HepG2 (cell line): ENCODE data around the gene SPATA21. TPM values are rescaled to one million over a fixed set of nuclear protein-coding genes. Genes with fewer than 3 reads are reported as not detected.
A peak's percentile ranks its signal among the peaks of the same experiment; 100 is the strongest.

ENCODE experiments used
- ADNP ChIP-seq: sonication (generic); formaldehyde crosslinking; IDR thresholded peaks from 2 replicates; pipeline ENCODE4 v1.4.0; 2020; ENCODE audit warnings: missing genetic modification reagents
- ARHGAP35 ChIP-seq: sonication (generic); formaldehyde crosslinking; IDR thresholded peaks from 2 replicates; pipeline ENCODE4 v1.9.0; 2022; ENCODE audit warnings: mild to moderate bottlenecking, inconsistent platforms, moderate library complexity, missing genetic modification reagents, borderline replicate concordance
- DMTF1 ChIP-seq: sonication (generic); formaldehyde crosslinking; IDR thresholded peaks from 2 replicates; pipeline ENCODE4 v1.4.0; 2020; ENCODE audit warnings: mild to moderate bottlenecking, missing genetic modification reagents
- DR1 ChIP-seq: sonication (generic); formaldehyde crosslinking; IDR thresholded peaks from 2 replicates; pipeline ENCODE4 v1.8.0; 2021; ENCODE audit warnings: mild to moderate bottlenecking, missing genetic modification reagents, inconsistent platforms
- GATAD1 ChIP-seq: IDR thresholded peaks from 2 replicates; pipeline ENCODE4 v1.6.1; 2016; ENCODE audit warnings: missing genetic modification reagents, missing compliant biosample characterization
- GPN1 ChIP-seq: sonication (generic); formaldehyde crosslinking; IDR thresholded peaks from 2 replicates; pipeline ENCODE4 v1.5.1; 2020; ENCODE audit warnings: missing genetic modification reagents, borderline replicate concordance
- HNRNPUL1 ChIP-seq: fragments of 200-400 bp; formaldehyde crosslinking; IDR thresholded peaks from 2 replicates; pipeline ENCODE4 v1.6.1; 2017; ENCODE audit warnings: low read depth, mild to moderate bottlenecking, low read length, moderate library complexity
- KAT2B ChIP-seq: fragments of 150-350 bp; IDR thresholded peaks from 2 replicates; pipeline ENCODE4 v1.6.1; 2014; ENCODE audit warnings: low read depth, low read length, borderline replicate concordance
- KAT8 ChIP-seq: IDR thresholded peaks from 2 replicates; pipeline ENCODE4 v1.6.1; 2016; ENCODE audit warnings: missing genetic modification reagents, missing compliant biosample characterization
- MIER2 ChIP-seq: IDR thresholded peaks from 2 replicates; pipeline ENCODE4 v1.6.1; 2016; ENCODE audit warnings: missing biosample characterization, missing genetic modification reagents
- TEF ChIP-seq: sonication (generic); formaldehyde crosslinking; IDR thresholded peaks from 2 replicates; pipeline ENCODE4 v1.5.0; 2020; ENCODE audit warnings: missing genetic modification reagents
- ZBTB10 ChIP-seq: sonication (generic); formaldehyde crosslinking; IDR thresholded peaks from 2 replicates; pipeline ENCODE4 v1.4.0; 2020; ENCODE audit warnings: missing genetic modification reagents, borderline replicate concordance
- ZBTB39 ChIP-seq: sonication (generic); formaldehyde crosslinking; IDR thresholded peaks from 2 replicates; pipeline ENCODE4 v1.5.0; 2020; ENCODE audit warnings: missing genetic modification reagents
- ZNF280B ChIP-seq: sonication (generic); formaldehyde crosslinking; IDR thresholded peaks from 2 replicates; pipeline ENCODE4 v1.5.0; 2020; ENCODE audit warnings: missing genetic modification reagents, mild to moderate bottlenecking, borderline replicate concordance
- ZNF33B ChIP-seq: sonication (generic); formaldehyde crosslinking; IDR thresholded peaks from 2 replicates; pipeline ENCODE4 v1.5.1; 2020; ENCODE audit warnings: mild to moderate bottlenecking, missing genetic modification reagents
- ZNF441 ChIP-seq: sonication (generic); formaldehyde crosslinking; IDR thresholded peaks from 2 replicates; pipeline ENCODE4 v1.7.0; 2021; ENCODE audit warnings: missing genetic modification reagents, borderline replicate concordance
- ZNF605 ChIP-seq: sonication (generic); formaldehyde crosslinking; IDR thresholded peaks from 2 replicates; pipeline ENCODE4 v1.8.0; 2022; ENCODE audit warnings: mild to moderate bottlenecking, missing genetic modification reagents
- ZNF709 ChIP-seq: sonication (generic); formaldehyde crosslinking; IDR thresholded peaks from 2 replicates; pipeline ENCODE4 v1.5.0; 2020; ENCODE audit warnings: mild to moderate bottlenecking, missing genetic modification reagents
- ZNF746 ChIP-seq: sonication (generic); formaldehyde crosslinking; IDR thresholded peaks from 2 replicates; pipeline ENCODE4 v1.8.0; 2022; ENCODE audit warnings: mild to moderate bottlenecking, missing genetic modification reagents
- polyA plus RNA-seq, 8 experiments: library from polyadenylated mRNA; depleted of rRNA in 3 of 8; stranded (reverse) in 7 of 8; unstranded in 1 of 8; fragments of >200 nt; fragmentation: Illumina TruSeq in 4 of 8; extraction: Trizol in 4 of 8; gene quantifications; 2 replicates each; pipeline versions ENCODE4 v1.2.1 to v1.2.3, GENCODE V29; 2011 to 2016; ENCODE audit warnings: low read depth in 4 of 8, missing spikeins in 1 of 8, mixed read lengths in 1 of 8; ENCODE audit not compliant: insufficient read depth in 1 of 8
- total RNA-seq, 5 experiments: library from RNA; depleted of rRNA; stranded (reverse); fragments of >200 nt; fragmentation: Illumina TruSeq; extraction: Trizol; gene quantifications; 2 replicates each; pipeline ENCODE4 v1.2.3, GENCODE V29; 2016; ENCODE audit warnings: low read depth in 1 of 5

The SPATA21 gene
- total and polyA plus RNA-seq, 2 of the 13 experiments (the other 11 are each of a cell fraction or from before 2014, with no cell fraction given): 0.80 to 1.4 TPM

GRCh38 chr1:16367258-16367967, 69.8 kb downstream of the SPATA21 start (continued):
- 0 out of 2 replicates have a peak, but pooled peaks have one; percentile 16 for TF ChIP-seq ZNF33B (CRISPR knock-in tag)
- TF ChIP-seq ZNF746 (CRISPR knock-in tag): peak; percentile 75
- no peak for TF ChIP-seq MIER2 (CRISPR knock-in tag)
- no peak for TF ChIP-seq KAT2B
- 0 out of 2 replicates have a peak, but pooled peaks have one; percentile 60 for TF ChIP-seq ZBTB10 (CRISPR knock-in tag)
- no peak for TF ChIP-seq TEF (CRISPR knock-in tag)
- peak; percentile 64; the same call in 1 of the 2 replicates for TF ChIP-seq KAT8
- TF ChIP-seq DR1 (CRISPR knock-in tag): no peak
- TF ChIP-seq HNRNPUL1: no peak
- TF ChIP-seq ADNP: no peak
- TF ChIP-seq ZNF441 (CRISPR knock-in tag): peak; percentile 44; the same call in 1 of the 2 replicates
- no peak for TF ChIP-seq GPN1 (CRISPR knock-in tag)
- TF ChIP-seq ZNF280B: no peak
- no peak for TF ChIP-seq ZNF709 (CRISPR knock-in tag)
- TF ChIP-seq ARHGAP35: 0 out of 2 replicates have a peak, but pooled peaks have one; percentile 36
- TF ChIP-seq GATAD1: peak; percentile 86
- no peak for TF ChIP-seq ZBTB39 (CRISPR knock-in tag)
- peak; percentile 45; the same call in 1 of the 2 replicates for TF ChIP-seq DMTF1 (CRISPR knock-in tag)
- no peak; the same call in 1 of the 2 replicates for TF ChIP-seq ZNF605
